ENCODE results near the gene MAST4.
A peak's percentile ranks its signal among the peaks of the same experiment; 100 is the strongest.

MAST4 gene

GRCh38 chr5:67190410-67190809 is 594.2 kb downstream of the MAST4 start:
- DNase-seq (ENCODE audit: low spot score) = no peak

- no peak for DNase-seq (ENCODE audit: low spot score)
Observed at GRCh38 chr5:67190861-67191260, 594.7 kb downstream of the MAST4 start.

GRCh38 chr5:67192719-67193438 is 596.7 kb downstream of the MAST4 start:
- peak; percentile 79 for DNase-seq (ENCODE audit: low spot score)

GRCh38 chr5:67193439-67193807 is 597.2 kb downstream of the MAST4 start:
- DNase-seq (ENCODE audit: low spot score) = no peak

GRCh38 chr5:67194166-67194565 is 598.0 kb downstream of the MAST4 start:
- no peak for DNase-seq (ENCODE audit: low spot score)

- peak; percentile 44 for DNase-seq (ENCODE audit: low spot score)
Observed at GRCh38 chr5:67195406-67196275, 599.4 kb downstream of the MAST4 start.

GRCh38 chr5:67196537-67197059 is 600.4 kb downstream of the MAST4 start, which contains the start of gene CD180:
Gene CD180, minus strand, starts transcription at chr5:67196799. Its CDS starts 158 bp downstream, at chr5:67196641.
- peak; percentile 97 for DNase-seq (ENCODE audit: low spot score)

GRCh38 chr5:67197536-67197935 is 601.3 kb downstream of the MAST4 start:
- no peak for DNase-seq (ENCODE audit: low spot score)

GRCh38 chr5:67198917-67199316 is 602.7 kb downstream of the MAST4 start:
- no peak for DNase-seq (ENCODE audit: low spot score)

- no peak for DNase-seq (ENCODE audit: low spot score)
Observed at GRCh38 chr5:67199859-67200258, 603.7 kb downstream of the MAST4 start.

- no peak for DNase-seq (ENCODE audit: low spot score)
Observed at GRCh38 chr5:67200809-67201562, 604.8 kb downstream of the MAST4 start.

GRCh38 chr5:67201897-67202549 is 605.8 kb downstream of the MAST4 start:
- DNase-seq (ENCODE audit: low spot score) = no peak

GRCh38 chr5:67202828-67203227 is 606.6 kb downstream of the MAST4 start:
- peak; percentile 50 for DNase-seq (ENCODE audit: low spot score)

- DNase-seq (ENCODE audit: low spot score) = no peak
Observed at GRCh38 chr5:67203701-67204074, 607.5 kb downstream of the MAST4 start.

- DNase-seq (ENCODE audit: low spot score) = no peak
Observed at GRCh38 chr5:67204821-67205220, 608.6 kb downstream of the MAST4 start.

GRCh38 chr5:67205981-67206380 is 609.8 kb downstream of the MAST4 start:
- DNase-seq (ENCODE audit: low spot score) = no peak

GRCh38 chr5:67206461-67206860 is 610.3 kb downstream of the MAST4 start:
- no peak for DNase-seq (ENCODE audit: low spot score)

- DNase-seq (ENCODE audit: low spot score) = no peak
Observed at GRCh38 chr5:67206929-67207328, 610.7 kb downstream of the MAST4 start.

- no peak for DNase-seq (ENCODE audit: low spot score)
Observed at GRCh38 chr5:67208403-67208802, 612.2 kb downstream of the MAST4 start.

GRCh38 chr5:67209141-67209771 is 613.1 kb downstream of the MAST4 start:
- DNase-seq (ENCODE audit: low spot score) = peak; percentile 87

- no peak for DNase-seq (ENCODE audit: low spot score)
Observed at GRCh38 chr5:67211926-67212325, 615.7 kb downstream of the MAST4 start.

Data from pons (tissue), 1 donor.